VCaP (cell line): ENCODE results near the gene TMEM214.

Experiments used
- H3K27ac ChIP-seq: fragments of 450-650 bp; 2 replicates; pipeline ENCODE4 v1.5.1; 2017
- TF ChIP-seq, protein P1 (sequence below): fragments of 450-650 bp; conservative IDR thresholded peaks from 2 replicates; pipeline ENCODE4 v1.5.1; 2017; ENCODE audit warnings: mild to moderate bottlenecking, moderate library complexity

The TMEM214 gene

DNA sequence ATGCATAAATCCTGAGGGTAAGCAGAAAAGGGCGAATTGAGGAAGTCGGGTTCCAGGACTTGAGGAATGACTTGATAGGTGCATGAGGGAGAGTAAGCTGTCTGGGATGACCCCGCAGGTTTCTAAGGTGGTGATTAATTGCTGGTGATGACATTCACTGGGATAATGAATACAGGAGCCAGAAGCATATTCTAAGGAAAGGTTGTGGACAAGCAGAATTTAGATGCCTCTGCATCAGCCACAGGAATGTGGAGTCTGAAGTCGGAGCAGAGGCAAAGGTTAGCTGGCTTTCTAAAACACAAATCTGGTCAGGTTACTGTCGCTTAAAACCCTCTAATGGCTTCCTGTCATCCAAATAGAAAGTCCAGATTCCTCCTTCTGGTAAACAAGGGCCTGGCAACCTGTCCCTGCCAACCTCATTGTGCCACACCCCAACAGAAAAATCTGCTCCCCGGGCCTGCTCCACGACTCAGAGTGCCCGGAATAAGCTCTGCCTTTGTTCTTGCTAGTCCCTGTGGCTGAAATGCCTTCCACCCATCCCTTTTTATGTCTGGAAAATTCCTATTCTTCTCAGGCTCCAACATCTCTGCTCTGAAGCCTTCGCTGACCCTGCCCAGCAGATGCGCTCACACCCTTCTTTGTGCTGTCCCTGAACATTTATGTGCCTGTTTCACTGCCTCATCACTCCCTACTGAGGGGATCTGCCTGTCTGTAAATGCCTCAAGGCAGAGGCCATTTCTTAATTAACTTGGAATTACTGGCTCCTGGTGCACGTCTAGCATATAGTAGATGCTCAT lies 11.3 kb upstream of the TMEM214 start:
- TF ChIP-seq, protein P1, sequence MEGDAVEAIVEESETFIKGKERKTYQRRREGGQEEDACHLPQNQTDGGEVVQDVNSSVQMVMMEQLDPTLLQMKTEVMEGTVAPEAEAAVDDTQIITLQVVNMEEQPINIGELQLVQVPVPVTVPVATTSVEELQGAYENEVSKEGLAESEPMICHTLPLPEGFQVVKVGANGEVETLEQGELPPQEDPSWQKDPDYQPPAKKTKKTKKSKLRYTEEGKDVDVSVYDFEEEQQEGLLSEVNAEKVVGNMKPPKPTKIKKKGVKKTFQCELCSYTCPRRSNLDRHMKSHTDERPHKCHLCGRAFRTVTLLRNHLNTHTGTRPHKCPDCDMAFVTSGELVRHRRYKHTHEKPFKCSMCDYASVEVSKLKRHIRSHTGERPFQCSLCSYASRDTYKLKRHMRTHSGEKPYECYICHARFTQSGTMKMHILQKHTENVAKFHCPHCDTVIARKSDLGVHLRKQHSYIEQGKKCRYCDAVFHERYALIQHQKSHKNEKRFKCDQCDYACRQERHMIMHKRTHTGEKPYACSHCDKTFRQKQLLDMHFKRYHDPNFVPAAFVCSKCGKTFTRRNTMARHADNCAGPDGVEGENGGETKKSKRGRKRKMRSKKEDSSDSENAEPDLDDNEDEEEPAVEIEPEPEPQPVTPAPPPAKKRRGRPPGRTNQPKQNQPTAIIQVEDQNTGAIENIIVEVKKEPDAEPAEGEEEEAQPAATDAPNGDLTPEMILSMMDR, result no peak
- H3K27ac ChIP-seq, result peak overlapping the region; percentile 23; the same call in 1 of the 2 replicates

DNA sequence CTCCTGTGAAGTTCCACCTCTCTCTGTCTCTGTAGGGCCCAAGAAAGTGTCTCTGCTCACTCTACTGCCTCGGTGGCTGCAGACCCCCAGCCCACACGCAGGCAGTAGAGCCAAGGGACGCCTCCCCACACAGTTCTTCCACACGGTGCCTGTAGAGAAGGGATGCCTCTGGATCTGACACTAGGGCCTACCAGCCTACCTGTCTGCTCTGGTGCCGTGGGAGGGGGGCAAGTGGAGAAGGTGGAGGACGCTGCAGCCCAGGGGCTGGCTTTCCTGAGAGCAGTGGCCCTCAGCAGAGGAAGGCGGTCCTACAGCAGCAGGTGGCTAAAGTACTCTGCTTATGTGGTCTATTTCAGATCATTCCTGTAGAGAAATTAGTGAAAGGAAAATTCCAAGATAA lies 9.0 kb upstream of the TMEM214 start:
- no peak overlapping the region for H3K27ac ChIP-seq
- TF ChIP-seq, protein P1, result no peak

DNA sequence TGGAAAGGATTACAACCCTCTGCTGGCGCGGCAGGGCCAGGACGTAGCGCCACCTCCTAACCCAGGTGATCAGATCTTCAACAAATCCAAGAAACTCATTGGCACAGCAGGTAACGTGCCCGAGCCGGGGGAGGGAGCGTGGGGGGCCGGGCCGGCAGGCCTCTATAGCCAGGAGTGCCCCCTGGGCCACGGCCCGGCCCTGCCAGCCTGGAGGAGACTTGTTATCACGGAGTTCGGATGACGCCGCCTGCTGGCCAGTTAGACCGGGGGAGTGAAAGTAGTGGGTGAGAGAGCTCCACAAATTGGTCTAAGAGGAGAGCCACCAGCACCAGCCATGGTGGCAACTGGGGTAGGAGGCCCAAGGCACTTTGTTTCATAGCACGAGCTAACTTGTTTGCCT lies 8.6 kb upstream of the TMEM214 start:
- no peak overlapping the region for H3K27ac ChIP-seq
- TF ChIP-seq, protein P1, result no peak

DNA sequence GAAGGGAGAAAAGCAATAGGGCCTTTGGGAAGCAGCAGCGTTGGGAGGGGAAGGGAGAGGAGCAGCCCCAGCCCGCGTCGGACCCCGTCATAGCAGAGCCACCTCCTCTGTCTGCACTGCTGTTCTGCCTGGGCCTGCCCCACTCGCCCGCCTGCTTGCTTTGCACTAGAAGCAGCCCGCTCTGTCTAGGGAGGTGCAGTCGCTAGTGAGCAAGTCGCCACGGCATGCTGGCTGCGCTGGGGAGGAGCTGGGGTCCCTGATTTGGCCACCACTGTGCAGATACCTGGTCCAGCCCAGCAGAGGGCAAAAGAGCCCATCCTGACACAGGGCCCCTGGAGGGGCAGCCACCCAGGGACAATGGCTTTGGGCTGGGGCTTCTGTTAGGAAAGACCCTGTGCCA lies 8.0 kb upstream of the TMEM214 start:
- no peak overlapping the region for H3K27ac ChIP-seq
- TF ChIP-seq, protein P1, result no peak

DNA sequence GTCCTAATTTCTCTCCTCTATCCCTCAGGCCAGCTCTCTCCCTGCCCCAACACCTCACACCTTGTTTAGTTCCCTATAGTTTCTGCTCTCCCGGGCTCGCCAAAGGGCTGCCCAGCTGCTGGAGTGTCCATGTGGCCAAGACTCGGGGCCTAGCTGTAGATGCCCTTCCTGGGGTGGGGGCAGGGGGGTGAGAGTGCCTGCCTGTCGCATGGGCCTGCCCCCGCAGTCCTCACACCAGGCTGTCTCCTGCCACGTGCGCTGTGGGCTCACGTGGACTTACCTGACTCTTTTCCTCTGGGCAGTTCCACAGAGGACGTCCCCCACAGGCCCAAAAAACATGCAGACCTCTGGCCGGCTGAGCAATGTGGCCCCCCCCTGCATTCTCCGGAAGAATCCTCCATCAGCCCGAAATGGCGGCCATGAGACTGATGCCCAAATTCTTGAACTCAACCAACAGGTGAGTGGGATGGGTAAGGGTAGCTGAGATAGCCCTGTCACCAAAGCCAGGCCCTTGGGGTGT lies 7.4 kb upstream of the TMEM214 start:
- H3K27ac ChIP-seq, result no peak overlapping the region
- TF ChIP-seq, protein P1, result no peak

DNA sequence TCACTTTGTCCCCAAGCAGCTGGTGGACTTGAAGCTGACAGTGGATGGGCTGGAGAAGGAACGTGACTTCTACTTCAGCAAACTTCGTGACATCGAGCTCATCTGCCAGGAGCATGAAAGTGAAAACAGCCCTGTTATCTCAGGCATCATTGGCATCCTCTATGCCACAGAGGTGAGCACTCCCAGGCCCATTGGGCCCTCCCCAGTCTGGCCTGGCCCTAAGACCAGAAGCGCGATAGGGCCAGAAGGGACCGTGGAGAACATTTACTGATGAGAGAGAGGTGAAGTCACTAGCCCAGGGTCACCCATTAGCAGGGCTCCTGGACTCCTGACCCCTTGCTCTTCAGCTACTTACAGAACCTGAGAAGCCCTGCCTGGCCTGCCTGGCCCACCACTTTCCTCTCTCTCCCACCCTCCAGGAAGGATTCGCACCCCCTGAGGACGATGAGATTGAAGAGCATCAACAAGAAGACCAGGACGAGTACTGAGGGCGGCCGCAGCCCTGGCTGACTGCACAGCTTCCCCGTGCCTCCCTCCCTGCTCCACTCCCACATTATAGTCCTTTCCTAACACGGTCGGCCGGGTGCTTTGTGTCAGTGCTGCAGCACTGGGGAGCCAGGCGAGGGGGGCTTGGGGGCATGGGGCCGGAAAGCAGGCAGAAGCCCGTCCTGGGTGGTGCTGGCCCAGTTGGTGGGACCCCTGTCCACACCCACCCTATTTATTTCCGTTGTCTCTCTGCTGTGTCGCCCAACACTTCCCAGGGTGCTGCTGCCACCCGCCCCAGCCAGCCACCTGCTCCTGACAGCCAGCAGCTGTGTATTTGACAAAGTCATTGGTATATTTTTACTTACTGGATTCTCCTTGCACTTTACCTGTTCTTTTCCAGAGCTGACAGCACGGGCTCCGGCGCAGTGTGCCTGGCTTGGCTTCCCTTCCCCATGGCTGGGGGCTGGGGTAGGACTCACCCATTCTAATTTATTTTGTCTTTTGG lies 6.6 kb upstream of the TMEM214 start:
- TF ChIP-seq, protein P1, result no peak
- H3K27ac ChIP-seq, result no peak overlapping the region

DNA sequence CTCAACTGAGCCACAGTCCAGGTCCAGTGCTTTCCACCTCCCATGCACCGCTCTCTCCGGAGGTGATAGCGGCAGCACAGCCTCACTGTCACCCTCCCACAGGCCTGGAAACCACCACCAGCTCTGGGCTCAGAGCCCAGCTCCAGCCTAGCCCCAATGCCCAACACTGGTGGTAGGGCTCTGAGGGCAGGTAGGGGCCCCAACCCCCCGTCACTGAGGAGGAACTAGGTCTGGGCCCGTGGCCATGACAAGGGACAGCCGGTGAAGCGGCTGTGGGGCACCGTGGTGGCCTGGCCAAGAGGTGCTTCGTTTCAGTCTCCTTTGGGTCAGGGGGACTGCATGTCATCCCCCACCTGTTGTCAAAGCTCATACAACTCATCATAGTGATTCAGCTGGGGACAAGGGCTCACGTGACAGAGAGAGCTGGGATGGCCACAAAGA lies 5.5 kb upstream of the TMEM214 start:
- no peak overlapping the region for H3K27ac ChIP-seq
- TF ChIP-seq, protein P1, result no peak
